ENCODE measurements around the gene BACH2. TPM values are rescaled to one million over a fixed set of nuclear protein-coding genes. Genes with fewer than 3 reads are reported as not detected.

The BACH2 gene
- polyA plus RNA-seq, 2 of the 4 experiments (the other 2 are of a cell fraction) = 0.01 to 0.36 TPM

DNA sequence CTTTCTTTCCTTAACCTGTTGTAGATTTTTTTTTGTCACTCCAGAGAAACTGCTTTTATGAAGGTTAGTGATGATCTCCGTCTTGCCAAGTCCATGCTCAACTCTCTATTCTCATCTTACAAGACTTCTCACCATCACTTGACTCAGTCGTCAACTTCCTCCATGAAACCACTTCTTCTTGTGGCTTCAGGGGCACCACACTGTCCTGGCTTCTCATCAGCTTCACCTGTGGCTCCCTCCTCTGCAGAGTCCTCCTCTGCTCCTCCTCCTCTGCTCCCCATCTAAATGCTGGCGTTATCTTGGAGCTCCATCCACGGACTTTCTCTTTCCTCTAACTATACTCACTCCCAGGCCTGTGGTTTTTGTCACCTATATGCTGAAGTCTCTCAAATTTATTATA is 187.5 kb downstream of the BACH2 start:
- Histone ChIP-seq H3K4me3 (no peak overlapping the region), H3K27ac (no peak overlapping the region), H3K4me1 (no peaks in the 10 kb centered on the region), H3K4me2 (no peak overlapping the region), H3K9me3 (peaks cover 8% of the 10 kb centered on the region; the same call in 1 of the 3 replicates)
- DNase-seq (ENCODE audit: low read depth in 1 of 2, low spot score in 1 of 2) = no peak
- ChIA-PET POLR2A (no interaction called here), CTCF (no interaction called here)
- TF ChIP-seq ESRRA (IDR thresholded peaks at IDR 0.05; ENCODE audit: borderline replicate concordance, low read length) (no peak), HDAC2 (IDR thresholded peaks at IDR 0.05) (no peak), CHD4 (IDR thresholded peaks at IDR 0.05; ENCODE audit: borderline replicate concordance) (no peak), EHF (CRISPR knock-in tag; IDR thresholded peaks at IDR 0.05) (no peak), SMC3 (IDR thresholded peaks at IDR 0.05) (no peak), FOSB (CRISPR knock-in tag; IDR thresholded peaks at IDR 0.05) (no peak), MAFK (IDR thresholded peaks at IDR 0.05; ENCODE audit: partially characterized antibody) (no peak), POLR2A (IDR thresholded peaks at IDR 0.05; ENCODE audit: low read length) (no peak), CHD2 (IDR thresholded peaks at IDR 0.05; ENCODE audit: low read length, partially characterized antibody) (no peak), ZC3H11A (IDR thresholded peaks at IDR 0.05) (no peak), RAD21 (conservative IDR thresholded peaks at IDR 0.05 in 1 of 2, IDR thresholded peaks at IDR 0.05 in 1 of 2) (no peak), NR3C1 (IDR thresholded peaks at IDR 0.05) (no peak), CEBPB (IDR thresholded peaks at IDR 0.05) (no peak), HOXB5 (CRISPR knock-in tag; IDR thresholded peaks at IDR 0.05) (no peak), RNF2 (IDR thresholded peaks at IDR 0.05; ENCODE audit: borderline replicate concordance, low read depth) (no peak), JUN (IDR thresholded peaks at IDR 0.05) (no peak), FOXS1 (CRISPR knock-in tag; IDR thresholded peaks at IDR 0.05) (no peak), HOXB13 (CRISPR knock-in tag; IDR thresholded peaks at IDR 0.05; ENCODE audit: low read depth) (no peak)
- TF ChIP-seq, protein P1, sequence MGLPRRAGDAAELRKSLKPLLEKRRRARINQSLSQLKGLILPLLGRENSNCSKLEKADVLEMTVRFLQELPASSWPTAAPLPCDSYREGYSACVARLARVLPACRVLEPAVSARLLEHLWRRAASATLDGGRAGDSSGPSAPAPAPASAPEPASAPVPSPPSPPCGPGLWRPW (IDR thresholded peaks at IDR 0.05) = no peak
- TF ChIP-seq, protein P2, sequence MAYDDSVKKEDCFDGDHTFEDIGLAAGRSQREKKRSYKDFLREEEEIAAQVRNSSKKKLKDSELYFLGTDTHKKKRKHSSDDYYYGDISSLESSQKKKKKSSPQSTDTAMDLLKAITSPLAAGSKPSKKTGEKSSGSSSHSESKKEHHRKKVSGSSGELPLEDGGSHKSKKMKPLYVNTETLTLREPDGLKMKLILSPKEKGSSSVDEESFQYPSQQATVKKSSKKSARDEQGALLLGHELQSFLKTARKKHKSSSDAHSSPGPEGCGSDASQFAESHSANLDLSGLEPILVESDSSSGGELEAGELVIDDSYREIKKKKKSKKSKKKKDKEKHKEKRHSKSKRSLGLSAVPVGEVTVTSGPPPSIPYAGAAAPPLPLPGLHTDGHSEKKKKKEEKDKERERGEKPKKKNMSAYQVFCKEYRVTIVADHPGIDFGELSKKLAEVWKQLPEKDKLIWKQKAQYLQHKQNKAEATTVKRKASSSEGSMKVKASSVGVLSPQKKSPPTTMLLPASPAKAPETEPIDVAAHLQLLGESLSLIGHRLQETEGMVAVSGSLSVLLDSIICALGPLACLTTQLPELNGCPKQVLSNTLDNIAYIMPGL (CRISPR knock-in tag; IDR thresholded peaks at IDR 0.05; ENCODE audit: borderline replicate concordance) = no peak
- WGBS (ENCODE audit: missing lambda C conversion rate) = 20% methylated on average over 4 of the region's 4 CpGs
- no peak for ATAC-seq
- FAIRE-seq = no peak

DNA sequence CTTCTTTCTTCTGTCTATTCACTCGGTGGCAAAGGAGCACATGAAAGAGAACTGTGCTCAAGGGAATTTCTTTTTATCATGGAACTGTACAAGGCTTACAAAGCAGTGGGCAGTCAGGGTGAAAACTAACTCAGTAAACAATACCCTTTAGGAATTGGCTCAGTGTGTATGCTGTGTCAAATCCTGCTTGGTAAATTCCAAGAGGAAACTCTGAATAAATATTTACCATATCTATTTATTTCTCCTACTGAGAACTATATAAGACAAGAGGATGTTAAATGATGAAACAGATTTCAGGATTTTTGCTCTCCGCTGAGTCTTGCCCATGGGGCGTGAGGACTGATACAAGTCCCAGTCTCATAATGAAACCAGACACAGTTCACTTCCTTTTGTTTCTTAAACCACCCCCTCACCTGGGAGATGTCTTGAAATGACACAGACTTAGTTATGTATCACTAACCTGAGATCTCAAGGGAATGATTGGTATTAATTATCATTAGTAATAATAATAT is 188.8 kb downstream of the BACH2 start:
- ATAC-seq (no peak), FAIRE-seq (no peak), DNase-seq (ENCODE audit: low read depth in 1 of 2, low spot score in 1 of 2) (no peak)
- no peak overlapping the region for H3K27ac ChIP-seq
- no peak overlapping the region for H3K4me2 ChIP-seq
- no peak overlapping the region for H3K4me3 ChIP-seq
- H3K4me1 ChIP-seq = 0 out of 3 replicates have a peak, but pooled peaks cover 6% of the 10 kb centered on the region
- H3K9me3 ChIP-seq = no peaks in the 10 kb centered on the region
- POLR2A ChIA-PET = no interaction called here
- WGBS (ENCODE audit: missing lambda C conversion rate) = 33% methylated on average over 3 of the region's 3 CpGs
- CTCF ChIA-PET = no interaction called here
- TF ChIP-seq HOXA7 (CRISPR knock-in tag; IDR thresholded peaks at IDR 0.05) (no peak), ESRRA (IDR thresholded peaks at IDR 0.05; ENCODE audit: borderline replicate concordance, low read length) (no peak), GATA3 (IDR thresholded peaks at IDR 0.05; ENCODE audit: borderline replicate concordance) (no peak), KDM1A (IDR thresholded peaks at IDR 0.05; ENCODE audit: low read depth) (no peak), ZNF302 (CRISPR knock-in tag; IDR thresholded peaks at IDR 0.05) (no peak), HOXB13 (CRISPR knock-in tag; IDR thresholded peaks at IDR 0.05; ENCODE audit: low read depth) (no peak), MAFK (IDR thresholded peaks at IDR 0.05; ENCODE audit: partially characterized antibody) (no peak), FOXS1 (CRISPR knock-in tag; IDR thresholded peaks at IDR 0.05) (no peak), MYC (IDR thresholded peaks at IDR 0.05; ENCODE audit: borderline replicate concordance, low read length) (no peak), ZC3H11A (IDR thresholded peaks at IDR 0.05) (no peak), RNF2 (IDR thresholded peaks at IDR 0.05; ENCODE audit: borderline replicate concordance, low read depth) (no peak), HEYL (CRISPR knock-in tag; IDR thresholded peaks at IDR 0.05) (no peak), JUNB (IDR thresholded peaks at IDR 0.05) (no peak), ZSCAN20 (CRISPR knock-in tag; IDR thresholded peaks at IDR 0.05) (no peak), FOSB (CRISPR knock-in tag; IDR thresholded peaks at IDR 0.05) (no peak), BHLHE40 (IDR thresholded peaks at IDR 0.05; ENCODE audit: low read depth, low read length) (no peak), RCOR1 (IDR thresholded peaks at IDR 0.05; ENCODE audit: low read depth, low read length) (no peak)
- TF ChIP-seq, protein P3, sequence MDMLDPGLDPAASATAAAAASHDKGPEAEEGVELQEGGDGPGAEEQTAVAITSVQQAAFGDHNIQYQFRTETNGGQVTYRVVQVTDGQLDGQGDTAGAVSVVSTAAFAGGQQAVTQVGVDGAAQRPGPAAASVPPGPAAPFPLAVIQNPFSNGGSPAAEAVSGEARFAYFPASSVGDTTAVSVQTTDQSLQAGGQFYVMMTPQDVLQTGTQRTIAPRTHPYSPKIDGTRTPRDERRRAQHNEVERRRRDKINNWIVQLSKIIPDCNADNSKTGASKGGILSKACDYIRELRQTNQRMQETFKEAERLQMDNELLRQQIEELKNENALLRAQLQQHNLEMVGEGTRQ (IDR thresholded peaks at IDR 0.05) = no peak
